Measurements from ENCODE around the gene PTPN1.

Gene PTPN1

DNA sequence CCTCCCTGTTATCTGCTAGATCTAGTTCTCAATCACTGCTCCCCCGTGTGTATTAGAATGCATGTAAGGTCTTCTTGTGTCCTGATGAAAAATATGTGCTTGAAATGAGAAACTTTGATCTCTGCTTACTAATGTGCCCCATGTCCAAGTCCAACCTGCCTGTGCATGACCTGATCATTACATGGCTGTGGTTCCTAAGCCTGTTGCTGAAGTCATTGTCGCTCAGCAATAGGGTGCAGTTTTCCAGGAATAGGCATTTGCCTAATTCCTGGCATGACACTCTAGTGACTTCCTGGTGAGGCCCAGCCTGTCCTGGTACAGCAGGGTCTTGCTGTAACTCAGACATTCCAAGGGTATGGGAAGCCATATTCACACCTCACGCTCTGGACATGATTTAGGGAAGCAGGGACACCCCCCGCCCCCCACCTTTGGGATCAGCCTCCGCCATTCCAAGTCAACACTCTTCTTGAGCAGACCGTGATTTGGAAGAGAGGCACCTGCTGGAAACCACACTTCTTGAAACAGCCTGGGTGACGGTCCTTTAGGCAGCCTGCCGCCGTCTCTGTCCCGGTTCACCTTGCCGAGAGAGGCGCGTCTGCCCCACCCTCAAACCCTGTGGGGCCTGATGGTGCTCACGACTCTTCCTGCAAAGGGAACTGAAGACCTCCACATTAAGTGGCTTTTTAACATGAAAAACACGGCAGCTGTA lies 73.4 kb downstream of the PTPN1 start:
- H3K4me3 Mint-ChIP-seq, result no peak overlapping the region
- no peaks in the 10 kb centered on the region for H3K4me1 Mint-ChIP-seq (ENCODE audit: low read depth)
- H3K36me3 Mint-ChIP-seq (ENCODE audit: low read depth), result peaks cover 25% of the 10 kb centered on the region
- H3K27ac Mint-ChIP-seq, result peak overlapping the region; percentile 3
- H3K9me3 Mint-ChIP-seq, result no peaks in the 10 kb centered on the region
- H3K27me3 Mint-ChIP-seq (ENCODE audit: low read depth), result no peaks in the 10 kb centered on the region

DNA sequence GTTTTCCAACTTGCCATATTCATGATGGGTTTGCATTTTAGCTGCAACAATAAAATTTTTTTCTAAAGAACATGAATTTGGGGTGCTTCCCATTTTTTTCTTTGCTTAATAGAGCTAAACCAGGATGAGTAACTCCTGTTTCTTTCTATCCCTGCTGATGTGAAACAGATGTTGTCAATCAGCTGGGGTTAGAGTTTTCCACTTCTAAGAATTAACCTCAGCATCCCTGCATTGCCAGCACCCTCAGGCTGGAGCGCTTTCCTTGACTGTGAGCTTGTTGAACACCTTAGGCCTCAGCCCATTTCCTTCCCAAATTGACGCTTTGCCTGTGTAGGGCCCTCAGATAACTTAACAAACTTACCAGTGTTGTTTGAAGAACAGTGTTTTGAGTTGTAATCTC lies 74.5 kb downstream of the PTPN1 start:
- H3K27ac Mint-ChIP-seq, result no peak overlapping the region
- no peak overlapping the region for H3K4me3 Mint-ChIP-seq
- peaks cover 16% of the 10 kb centered on the region for H3K36me3 Mint-ChIP-seq (ENCODE audit: low read depth)
- no peaks in the 10 kb centered on the region for H3K27me3 Mint-ChIP-seq (ENCODE audit: low read depth)
- no peaks in the 10 kb centered on the region for H3K4me1 Mint-ChIP-seq (ENCODE audit: low read depth)
- H3K9me3 Mint-ChIP-seq, result no peaks in the 10 kb centered on the region

DNA sequence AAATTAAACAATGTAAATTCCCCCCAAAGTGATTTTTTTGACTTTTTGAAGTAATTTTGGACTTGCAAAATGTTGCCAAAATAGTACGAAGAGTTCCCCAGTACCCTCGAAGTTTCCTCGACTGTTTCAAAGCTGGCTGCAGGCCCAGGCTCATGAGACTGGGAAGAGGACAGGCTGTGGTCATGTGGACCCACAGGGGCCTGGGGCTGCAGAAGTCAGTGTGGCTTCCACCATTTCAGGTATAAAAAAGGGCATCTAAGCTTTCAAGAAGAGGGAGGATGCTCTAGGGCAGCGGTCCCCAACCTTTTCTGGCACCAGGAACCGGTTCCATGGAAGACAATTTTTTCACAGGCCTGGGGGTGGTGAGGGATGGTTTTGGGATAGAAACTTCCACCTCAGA lies 75.0 kb downstream of the PTPN1 start:
- H3K4me3 Mint-ChIP-seq, result no peak overlapping the region
- no peaks in the 10 kb centered on the region for H3K4me1 Mint-ChIP-seq (ENCODE audit: low read depth)
- H3K27ac Mint-ChIP-seq, result no peak overlapping the region
- peaks cover 13% of the 10 kb centered on the region for H3K36me3 Mint-ChIP-seq (ENCODE audit: low read depth)
- H3K9me3 Mint-ChIP-seq, result no peaks in the 10 kb centered on the region
- no peaks in the 10 kb centered on the region for H3K27me3 Mint-ChIP-seq (ENCODE audit: low read depth)

DNA sequence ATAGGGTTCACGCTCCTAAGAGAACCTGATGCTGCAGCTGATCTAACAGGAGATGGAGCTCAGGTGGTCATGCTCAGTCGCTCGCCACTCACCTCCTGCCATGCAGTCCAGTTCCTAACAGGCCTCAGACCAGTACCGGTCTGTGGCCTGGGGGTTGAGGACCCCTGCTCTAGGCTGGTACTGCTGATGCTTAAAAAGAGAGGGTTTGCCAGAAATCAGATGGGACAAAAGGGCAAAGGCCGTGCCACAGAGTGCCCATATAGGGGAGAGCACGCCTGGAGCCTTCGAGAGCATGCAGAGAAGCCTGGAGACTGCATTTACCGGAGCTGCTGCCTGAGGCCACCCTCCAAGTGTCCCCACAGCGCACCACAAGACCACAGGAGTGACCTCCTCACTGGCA lies 75.5 kb downstream of the PTPN1 start:
- no peak overlapping the region for H3K4me3 Mint-ChIP-seq
- no peaks in the 10 kb centered on the region for H3K27me3 Mint-ChIP-seq (ENCODE audit: low read depth)

DNA sequence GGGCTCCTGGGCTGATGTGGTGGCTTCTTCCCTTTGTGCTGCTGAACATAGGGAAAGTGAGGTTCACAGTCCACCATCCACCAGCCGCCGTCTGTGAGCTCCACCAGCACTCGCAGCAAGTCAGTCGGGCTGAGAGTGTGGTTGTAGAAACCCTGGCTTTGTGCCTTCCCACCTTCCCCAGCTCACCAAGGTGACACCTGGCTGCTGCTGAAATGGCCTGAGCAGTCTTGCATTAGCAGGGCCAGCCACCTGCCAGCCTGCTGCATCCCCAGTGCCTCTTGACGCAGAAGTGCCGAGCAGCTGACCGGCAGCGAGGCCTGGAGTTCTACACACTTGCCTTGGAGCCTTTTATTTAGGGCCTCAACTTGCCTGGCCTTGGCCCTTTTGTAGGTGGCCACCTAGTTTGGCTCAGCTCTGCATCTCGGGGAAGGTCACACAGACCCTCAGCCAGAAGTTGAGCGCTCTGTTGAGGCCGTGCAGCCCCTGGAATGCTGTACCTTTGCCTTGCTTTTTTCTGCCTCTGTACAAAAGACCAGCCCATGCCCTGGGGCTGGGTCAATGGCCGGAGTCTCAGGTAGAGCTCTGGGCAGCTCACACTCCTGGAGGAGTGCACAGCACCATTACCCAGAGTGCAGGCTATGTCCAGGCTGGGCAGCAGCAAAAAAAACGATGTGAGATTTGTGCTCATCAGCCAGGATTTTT lies 76.5 kb downstream of the PTPN1 start:
- H3K36me3 Mint-ChIP-seq (ENCODE audit: low read depth), result peaks cover 7% of the 10 kb centered on the region
- H3K27ac Mint-ChIP-seq, result no peak overlapping the region
- no peak overlapping the region for H3K4me3 Mint-ChIP-seq
- H3K4me1 Mint-ChIP-seq (ENCODE audit: low read depth), result no peaks in the 10 kb centered on the region
- no peaks in the 10 kb centered on the region for H3K9me3 Mint-ChIP-seq
- no peaks in the 10 kb centered on the region for H3K27me3 Mint-ChIP-seq (ENCODE audit: low read depth)

More for the DNA sequence above, 75.5 kb downstream of the PTPN1 start:
- Mint-ChIP-seq H3K9me3 (no peaks in the 10 kb centered on the region), H3K27ac (no peak overlapping the region), H3K4me1 (ENCODE audit: low read depth) (no peaks in the 10 kb centered on the region), H3K36me3 (ENCODE audit: low read depth) (peaks cover 10% of the 10 kb centered on the region)

DNA sequence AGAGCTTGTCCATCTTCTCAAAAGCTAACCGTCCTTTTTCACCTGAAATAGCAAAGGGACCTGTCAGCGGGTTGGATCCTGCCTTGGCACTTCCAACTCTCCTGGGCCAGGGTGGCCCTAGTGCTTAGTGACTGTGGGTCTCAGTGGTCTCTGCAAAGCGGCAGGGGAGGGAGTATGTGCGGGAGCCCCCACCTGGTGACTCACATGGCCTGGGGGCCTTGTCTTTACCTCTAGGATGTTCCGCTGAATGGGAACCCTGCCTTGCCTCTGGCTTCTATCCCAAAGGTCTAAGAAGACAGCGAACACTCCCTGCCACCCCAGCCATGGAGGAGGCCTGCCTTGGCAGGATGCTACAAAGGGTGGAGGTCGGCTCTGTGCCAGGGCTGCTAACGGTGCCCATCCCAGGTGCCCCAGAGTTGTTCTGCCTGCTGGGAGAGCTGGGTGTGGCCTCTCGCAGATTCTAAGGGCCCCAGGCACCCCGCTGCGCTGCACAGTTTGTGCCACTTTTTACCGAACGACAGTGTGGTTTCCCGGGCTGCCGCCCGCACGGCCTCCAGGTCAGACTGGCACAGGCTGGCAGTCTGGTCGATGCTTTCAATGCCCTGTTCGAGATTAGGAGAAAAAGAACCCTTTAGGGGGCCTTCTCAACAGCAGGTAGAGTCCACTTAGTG lies 77.2 kb downstream of the PTPN1 start:
- Mint-ChIP-seq H3K27ac (no peak overlapping the region), H3K36me3 (ENCODE audit: low read depth) (peaks cover 7% of the 10 kb centered on the region), H3K4me1 (ENCODE audit: low read depth) (no peaks in the 10 kb centered on the region), H3K9me3 (no peaks in the 10 kb centered on the region), H3K27me3 (ENCODE audit: low read depth) (no peaks in the 10 kb centered on the region), H3K4me3 (no peak overlapping the region)

DNA sequence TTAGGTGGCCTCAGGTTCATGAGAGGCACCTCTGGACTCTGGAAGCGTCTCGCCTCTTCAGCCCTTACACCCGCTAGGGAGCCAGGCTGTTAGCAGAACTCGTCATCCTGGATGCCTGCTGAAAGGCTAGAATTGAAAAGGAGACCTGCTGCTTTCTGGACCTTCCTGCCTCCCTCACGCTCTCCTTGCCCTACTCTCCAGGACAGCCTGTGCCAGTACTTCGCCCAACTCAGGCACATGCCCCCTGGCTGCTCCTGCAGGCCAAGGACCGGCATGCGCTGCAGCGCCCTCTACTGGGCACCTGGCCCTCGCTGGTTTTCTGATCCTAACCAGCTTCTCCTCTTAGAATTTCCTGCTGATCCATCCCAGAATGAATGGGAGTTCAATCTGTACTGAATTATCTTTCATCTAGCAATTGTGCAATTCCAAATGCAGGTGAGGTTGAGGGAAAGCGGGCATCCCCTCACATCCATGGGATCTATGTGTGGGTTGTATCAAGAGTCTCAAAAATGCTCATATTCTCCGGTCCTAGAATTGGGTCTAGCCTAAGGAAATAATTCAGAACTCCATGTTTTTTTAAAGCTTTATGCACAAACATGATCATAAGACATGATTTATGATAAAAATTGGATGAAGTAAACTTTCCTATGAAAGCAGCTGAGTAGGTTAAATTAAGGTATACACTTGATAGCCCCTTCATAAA lies 78.0 kb downstream of the PTPN1 start:
- peaks cover 7% of the 10 kb centered on the region for H3K36me3 Mint-ChIP-seq (ENCODE audit: low read depth)
- no peaks in the 10 kb centered on the region for H3K9me3 Mint-ChIP-seq
- H3K4me1 Mint-ChIP-seq (ENCODE audit: low read depth), result no peaks in the 10 kb centered on the region
- no peaks in the 10 kb centered on the region for H3K27me3 Mint-ChIP-seq (ENCODE audit: low read depth)
- H3K4me3 Mint-ChIP-seq, result no peak overlapping the region
- H3K27ac Mint-ChIP-seq, result no peak overlapping the region

DNA sequence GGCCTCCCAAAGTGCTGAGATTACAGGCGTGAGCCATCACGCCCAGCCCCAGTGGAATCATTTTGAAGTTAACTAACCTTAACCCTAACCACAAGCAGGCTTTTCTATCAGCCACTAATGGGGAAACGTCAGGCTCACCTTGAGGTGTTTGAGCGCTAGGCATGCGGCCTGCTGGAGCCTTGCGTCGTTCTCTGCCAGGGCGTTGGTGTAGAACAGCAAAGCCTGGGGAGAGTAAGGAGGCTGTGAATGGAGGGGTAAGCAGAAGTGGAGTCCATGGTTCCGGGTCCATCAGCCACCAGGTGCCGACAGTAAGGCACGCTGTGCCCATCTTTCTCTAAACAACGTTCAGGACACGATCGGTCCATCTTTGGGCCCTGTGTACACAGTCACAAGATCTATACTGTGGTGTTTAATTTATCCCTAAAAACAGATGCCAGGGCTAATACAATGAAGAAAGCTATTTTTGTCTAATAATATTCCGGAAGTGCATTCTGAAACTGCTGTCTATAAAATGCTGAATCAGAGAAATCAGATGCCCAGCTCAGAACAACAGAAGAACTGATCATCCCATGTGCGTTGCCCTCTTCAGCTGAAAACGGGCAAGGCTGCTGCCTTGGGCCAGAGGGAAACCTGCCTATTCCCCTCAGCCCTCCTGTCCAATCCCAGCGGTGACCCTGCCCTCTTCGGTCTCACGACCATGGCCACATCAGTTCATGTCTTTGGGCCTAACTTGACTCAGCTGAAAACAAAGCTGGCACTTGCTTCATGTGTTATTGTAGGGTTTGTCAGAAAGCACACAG lies 79.6 kb downstream of the PTPN1 start:
- no peaks in the 10 kb centered on the region for H3K9me3 Mint-ChIP-seq
- no peaks in the 10 kb centered on the region for H3K4me1 Mint-ChIP-seq (ENCODE audit: low read depth)
- H3K36me3 Mint-ChIP-seq (ENCODE audit: low read depth), result peaks cover 2% of the 10 kb centered on the region
- H3K27ac Mint-ChIP-seq, result no peak overlapping the region
- H3K4me3 Mint-ChIP-seq, result no peak overlapping the region
- no peaks in the 10 kb centered on the region for H3K27me3 Mint-ChIP-seq (ENCODE audit: low read depth)

DNA sequence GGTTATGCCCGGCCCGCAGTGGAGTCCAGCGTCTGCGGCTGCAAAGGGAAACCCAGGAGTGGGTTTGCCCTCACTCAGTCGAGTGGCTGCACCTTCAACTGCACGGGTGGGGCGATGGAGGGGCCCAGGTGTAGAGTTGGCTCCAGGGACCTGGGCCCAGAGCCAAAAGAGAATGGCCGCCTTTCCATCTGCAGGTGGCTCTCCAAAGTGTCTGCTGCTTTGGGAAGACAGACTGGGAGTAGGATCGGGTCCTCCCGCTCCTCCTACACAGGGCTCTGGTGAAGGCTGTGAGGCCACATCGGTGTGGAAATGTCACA lies 80.1 kb downstream of the PTPN1 start:
- Mint-ChIP-seq H3K27ac (no peak overlapping the region), H3K36me3 (ENCODE audit: low read depth) (peaks cover 2% of the 10 kb centered on the region)

DNA sequence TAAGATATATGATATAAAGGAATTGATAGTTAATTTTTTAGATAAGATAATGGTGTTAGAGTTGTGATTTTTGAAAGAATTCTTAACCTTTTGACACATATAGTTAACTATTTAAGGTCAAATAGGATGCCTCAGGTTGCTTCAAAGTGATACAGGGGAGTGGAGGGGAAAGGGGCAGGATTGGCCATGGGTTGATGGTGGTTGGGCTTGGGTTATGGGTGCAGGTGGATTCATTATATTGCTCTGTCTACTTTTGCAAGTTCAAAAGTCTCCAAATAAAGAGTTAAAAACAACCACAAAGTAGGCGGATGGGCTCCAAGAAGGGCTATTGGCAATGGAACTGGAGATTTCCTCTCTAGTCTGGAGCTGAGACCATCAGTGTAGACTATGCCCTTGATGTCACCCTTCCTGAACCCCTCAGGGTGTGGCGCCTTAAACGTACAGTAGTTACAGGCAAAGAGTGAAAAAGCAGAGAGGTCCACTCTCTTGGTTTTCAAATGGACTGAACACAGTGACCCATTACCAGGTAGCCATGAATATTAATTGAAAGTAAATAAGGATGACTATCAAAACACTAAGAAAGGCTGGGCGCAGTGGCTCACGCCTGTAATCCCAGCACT lies 81.2 kb downstream of the PTPN1 start:
- Mint-ChIP-seq H3K4me3 (no peak overlapping the region), H3K27ac (no peak overlapping the region), H3K4me1 (ENCODE audit: low read depth) (no peaks in the 10 kb centered on the region), H3K27me3 (ENCODE audit: low read depth) (no peaks in the 10 kb centered on the region), H3K36me3 (ENCODE audit: low read depth) (no peaks in the 10 kb centered on the region), H3K9me3 (no peaks in the 10 kb centered on the region)

More for the DNA sequence above, 80.1 kb downstream of the PTPN1 start:
- Mint-ChIP-seq H3K27me3 (ENCODE audit: low read depth) (no peaks in the 10 kb centered on the region), H3K4me1 (ENCODE audit: low read depth) (no peaks in the 10 kb centered on the region), H3K4me3 (no peak overlapping the region), H3K9me3 (no peaks in the 10 kb centered on the region)

DNA sequence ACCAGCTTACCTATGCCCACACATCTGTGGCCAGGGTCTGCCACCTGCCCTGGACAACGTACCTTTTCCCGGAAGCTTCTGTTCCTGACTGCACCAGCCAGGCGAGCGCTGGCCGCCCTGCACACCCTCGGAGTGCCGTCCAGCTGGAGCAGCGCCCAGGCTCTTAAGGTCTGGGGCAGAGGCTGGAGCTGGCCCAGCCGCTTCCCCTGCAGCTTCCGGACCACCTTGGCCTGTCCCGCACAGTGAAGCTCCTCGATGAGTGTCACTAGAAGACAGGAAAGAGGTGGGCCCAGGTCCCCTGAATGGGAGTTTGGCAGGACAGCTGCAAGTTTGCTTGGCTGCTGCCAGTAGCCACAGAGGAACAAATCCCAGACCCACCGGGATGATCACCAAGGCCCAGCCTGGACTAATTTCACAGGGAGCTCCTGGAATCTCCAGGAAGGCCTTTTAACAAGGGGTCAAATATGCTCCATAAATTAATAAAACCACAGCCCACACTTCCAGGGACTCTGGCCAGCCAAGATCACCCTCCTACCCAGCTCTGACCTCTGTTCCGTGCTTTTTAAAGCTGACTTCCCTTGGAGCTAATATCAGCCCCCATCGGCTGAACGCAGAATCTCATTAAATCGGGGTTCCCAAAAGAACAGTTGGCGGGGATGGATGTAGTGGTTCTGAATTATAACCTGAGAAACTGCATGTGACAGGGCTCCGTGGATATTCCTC lies 82.3 kb downstream of the PTPN1 start:
- no peaks in the 10 kb centered on the region for H3K4me1 Mint-ChIP-seq (ENCODE audit: low read depth)
- no peak overlapping the region for H3K27ac Mint-ChIP-seq
- H3K36me3 Mint-ChIP-seq (ENCODE audit: low read depth), result no peaks in the 10 kb centered on the region
- H3K27me3 Mint-ChIP-seq (ENCODE audit: low read depth), result no peaks in the 10 kb centered on the region
- H3K4me3 Mint-ChIP-seq, result no peak overlapping the region
- H3K9me3 Mint-ChIP-seq, result no peaks in the 10 kb centered on the region

DNA sequence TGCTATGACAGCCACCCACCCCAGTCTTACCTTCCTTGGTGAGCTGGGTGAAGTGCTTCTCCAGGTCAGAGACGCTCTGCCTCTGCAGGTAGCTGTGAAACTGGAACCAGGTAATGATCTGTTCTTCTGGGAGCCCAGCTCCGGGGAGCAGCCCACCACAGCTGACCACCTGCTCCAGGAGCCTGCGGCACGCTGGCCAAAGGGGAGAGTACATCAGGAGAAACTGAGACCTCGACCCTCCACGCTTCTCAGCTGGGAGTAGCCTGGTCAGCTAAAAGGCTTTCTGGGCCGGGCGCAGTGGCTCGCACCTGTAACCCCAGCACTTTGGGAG lies 82.8 kb downstream of the PTPN1 start:
- H3K36me3 Mint-ChIP-seq (ENCODE audit: low read depth), result no peaks in the 10 kb centered on the region
- no peaks in the 10 kb centered on the region for H3K27me3 Mint-ChIP-seq (ENCODE audit: low read depth)

DNA sequence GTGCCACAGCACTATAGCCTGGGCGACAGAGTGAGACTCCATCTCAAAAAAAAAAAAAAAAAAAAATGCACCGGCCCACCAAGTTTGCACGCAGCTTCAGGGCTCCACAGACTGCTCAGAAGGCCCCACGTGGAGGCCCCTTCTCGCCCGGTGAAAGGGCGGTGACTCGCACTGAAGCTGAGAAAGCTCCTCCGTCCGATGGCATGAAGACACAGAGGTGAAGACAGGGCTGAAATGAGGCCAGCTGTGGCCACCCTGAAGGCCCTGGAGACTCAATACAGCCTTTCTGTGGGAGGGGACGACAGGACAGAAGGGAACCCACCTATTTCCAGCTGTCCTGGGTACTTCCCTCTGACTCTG lies 84.0 kb downstream of the PTPN1 start:
- H3K9me3 Mint-ChIP-seq, result no peaks in the 10 kb centered on the region
- no peaks in the 10 kb centered on the region for H3K27me3 Mint-ChIP-seq (ENCODE audit: low read depth)
- no peak overlapping the region for H3K4me3 Mint-ChIP-seq
- no peaks in the 10 kb centered on the region for H3K4me1 Mint-ChIP-seq (ENCODE audit: low read depth)
- no peaks in the 10 kb centered on the region for H3K36me3 Mint-ChIP-seq (ENCODE audit: low read depth)
- H3K27ac Mint-ChIP-seq, result no peak overlapping the region

More for the DNA sequence above, 82.8 kb downstream of the PTPN1 start:
- Mint-ChIP-seq H3K4me3 (no peak overlapping the region), H3K27ac (no peak overlapping the region), H3K4me1 (ENCODE audit: low read depth) (no peaks in the 10 kb centered on the region), H3K9me3 (no peaks in the 10 kb centered on the region)

Data from T-helper 1 cell treated with Interleukin-12 subunit alpha and Interleukin-12 subunit beta and Interleukin-4 antibody, amounts not matched to agents 30 μg/mL and 1 μg/mL, for 36 hours (primary cell).